ENCODE measurements around the gene CCDC149. TPM values are rescaled to one million over a fixed set of nuclear protein-coding genes. Genes with fewer than 3 reads are reported as not detected.
A peak's percentile ranks its signal among the peaks of the same experiment; 100 is the strongest.

The CCDC149 gene
- total RNA-seq, 1 experiment from 2014 or later, result 9.8 TPM

- TF ChIP-seq EZH2 (IDR thresholded peaks at IDR 0.05; ENCODE audit: low read depth), result no peak
- no peak for TF ChIP-seq CTCF (conservative IDR thresholded peaks at IDR 0.05)
- H3K4me1 ChIP-seq (replicated peaks; ENCODE audit: insufficient read depth), result peaks cover 11% of the 10 kb centered on the region
- H3K4me2 ChIP-seq, result peak overlapping the region; percentile 57
- H3K36me3 ChIP-seq (ENCODE audit: low read depth), result no peaks in the 10 kb centered on the region
- H2AFZ ChIP-seq, result no peak overlapping the region
- H3K9me3 ChIP-seq (ENCODE audit: insufficient read depth, low read depth), result peaks cover 2% of the 10 kb centered on the region; the same call in 1 of the 2 replicates
- no peaks in the 10 kb centered on the region for H3K9me2 ChIP-seq (ENCODE audit: insufficient read depth)
- H3K79me2 ChIP-seq (ENCODE audit: low read depth), result no peaks in the 10 kb centered on the region
- H3K4me3 ChIP-seq, result no peak overlapping the region
- POLR2A ChIA-PET (ENCODE audit: unreplicated experiment), result no interaction called here
- peak overlapping the region; percentile 41 for H3K27ac ChIP-seq
- intact Hi-C loops (cut with micrococcal nuclease; ENCODE audit: unreplicated experiment), result loop anchor here (2.0 kb wide), 2 partner anchors 72 to 258 kb away; partner anchors contain the start of gene CCDC149
- no TSS peak for BruUV-seq (replicated peaks)
- peaks cover 18% of the 10 kb centered on the region; the same call in 1 of the 2 replicates for H3F3A ChIP-seq (ENCODE audit: insufficient read depth, low read depth)
- H3K27me3 ChIP-seq (ENCODE audit: insufficient read depth, low read depth), result no peaks in the 10 kb centered on the region
- CTCF ChIA-PET, result no interaction called here
- peak; percentile 49 to 93 for DNase-seq
- no peaks in the 10 kb centered on the region for H4K20me1 ChIP-seq (ENCODE audit: insufficient read depth)
Observed at GRCh38 chr4:24840826-24841543, 71.9 kb downstream of the CCDC149 start.

GRCh38 chr4:24840362-24840761 is 72.5 kb downstream of the CCDC149 start:
- H3K9me3 ChIP-seq (ENCODE audit: insufficient read depth, low read depth), result peaks cover 2% of the 10 kb centered on the region; the same call in 1 of the 2 replicates
- H3K9me2 ChIP-seq (ENCODE audit: insufficient read depth), result no peaks in the 10 kb centered on the region
- no peak for DNase-seq
- CTCF ChIA-PET, result no interaction called here
- H3K27me3 ChIP-seq (ENCODE audit: insufficient read depth, low read depth), result no peaks in the 10 kb centered on the region
- intact Hi-C loops (cut with micrococcal nuclease; ENCODE audit: unreplicated experiment), result loop anchor here (2.0 kb wide), 2 partner anchors 72 to 258 kb away; partner anchors contain the start of gene CCDC149
- no peaks in the 10 kb centered on the region for H4K20me1 ChIP-seq (ENCODE audit: insufficient read depth)
- H2AFZ ChIP-seq, result no peak overlapping the region
- no peaks in the 10 kb centered on the region for H3K36me3 ChIP-seq (ENCODE audit: low read depth)
- H3F3A ChIP-seq (ENCODE audit: insufficient read depth, low read depth), result peaks cover 18% of the 10 kb centered on the region; the same call in 1 of the 2 replicates
- peaks cover 11% of the 10 kb centered on the region for H3K4me1 ChIP-seq (replicated peaks; ENCODE audit: insufficient read depth)
- H3K27ac ChIP-seq, result peak overlapping the region; percentile 41
- H3K4me3 ChIP-seq, result no peak overlapping the region
- POLR2A ChIA-PET (ENCODE audit: unreplicated experiment), result no interaction called here
- no TSS peak for BruUV-seq (replicated peaks)
- H3K79me2 ChIP-seq (ENCODE audit: low read depth), result no peaks in the 10 kb centered on the region
- TF ChIP-seq CTCF (conservative IDR thresholded peaks at IDR 0.05) (no peak), EZH2 (IDR thresholded peaks at IDR 0.05; ENCODE audit: low read depth) (no peak)
- H3K4me2 ChIP-seq, result 0 out of 2 replicates have a peak overlapping the region, but pooled peaks have one; percentile 57

- H3K4me2 ChIP-seq, result no peak overlapping the region
- no peak overlapping the region for H3K4me3 ChIP-seq
- H3K4me1 ChIP-seq (replicated peaks; ENCODE audit: insufficient read depth), result peaks cover 11% of the 10 kb centered on the region
- intact Hi-C loops (cut with micrococcal nuclease; ENCODE audit: unreplicated experiment), result no loop called here
- peaks cover 18% of the 10 kb centered on the region; the same call in 1 of the 2 replicates for H3F3A ChIP-seq (ENCODE audit: insufficient read depth, low read depth)
- H3K79me2 ChIP-seq (ENCODE audit: low read depth), result no peaks in the 10 kb centered on the region
- DNase-seq, result no peak
- H3K27ac ChIP-seq, result no peak overlapping the region
- H3K9me3 ChIP-seq (ENCODE audit: insufficient read depth, low read depth), result peaks cover 2% of the 10 kb centered on the region; the same call in 1 of the 2 replicates
- H3K36me3 ChIP-seq (ENCODE audit: low read depth), result no peaks in the 10 kb centered on the region
- H4K20me1 ChIP-seq (ENCODE audit: insufficient read depth), result no peaks in the 10 kb centered on the region
- no peak overlapping the region for H2AFZ ChIP-seq
- no peaks in the 10 kb centered on the region for H3K9me2 ChIP-seq (ENCODE audit: insufficient read depth)
- ChIA-PET POLR2A (ENCODE audit: unreplicated experiment) (no interaction called here), CTCF (no interaction called here)
- TF ChIP-seq CTCF (conservative IDR thresholded peaks at IDR 0.05), result no peak
- H3K27me3 ChIP-seq (ENCODE audit: insufficient read depth, low read depth), result no peaks in the 10 kb centered on the region
- no TSS peak for BruUV-seq (replicated peaks)
Observed at GRCh38 chr4:24837781-24838180, 75.1 kb downstream of the CCDC149 start.

All from PC-9 (cell line).